ENCODE results near the gene ITPKC.

DNA sequence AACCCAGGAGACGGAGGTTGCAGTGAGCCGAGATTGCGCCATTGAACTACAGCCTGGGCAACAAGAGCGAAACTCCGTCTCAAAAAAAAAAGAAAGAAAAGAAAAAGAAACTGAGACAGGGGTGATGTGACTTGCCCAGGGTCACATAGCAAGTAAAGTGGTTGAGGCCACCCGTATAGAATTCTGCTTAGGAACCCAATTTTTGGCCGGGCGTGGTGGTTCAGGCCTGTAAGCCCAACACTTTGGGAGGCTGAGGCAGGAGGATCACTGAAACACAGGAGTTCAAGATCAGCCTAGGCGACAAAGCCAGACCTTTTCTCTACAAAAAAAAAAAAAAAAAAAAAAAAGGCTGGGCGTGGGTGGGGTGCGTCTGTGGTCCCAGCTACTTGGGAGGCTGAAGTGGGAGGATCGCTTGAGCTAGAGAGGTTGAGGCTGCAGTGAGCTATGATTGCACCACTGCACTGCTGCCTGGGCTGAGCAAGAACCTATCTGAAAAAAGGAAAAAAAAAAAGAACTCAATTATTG lies 35.4 kb downstream of the ITPKC start:
- TF ChIP-seq, protein P1, sequence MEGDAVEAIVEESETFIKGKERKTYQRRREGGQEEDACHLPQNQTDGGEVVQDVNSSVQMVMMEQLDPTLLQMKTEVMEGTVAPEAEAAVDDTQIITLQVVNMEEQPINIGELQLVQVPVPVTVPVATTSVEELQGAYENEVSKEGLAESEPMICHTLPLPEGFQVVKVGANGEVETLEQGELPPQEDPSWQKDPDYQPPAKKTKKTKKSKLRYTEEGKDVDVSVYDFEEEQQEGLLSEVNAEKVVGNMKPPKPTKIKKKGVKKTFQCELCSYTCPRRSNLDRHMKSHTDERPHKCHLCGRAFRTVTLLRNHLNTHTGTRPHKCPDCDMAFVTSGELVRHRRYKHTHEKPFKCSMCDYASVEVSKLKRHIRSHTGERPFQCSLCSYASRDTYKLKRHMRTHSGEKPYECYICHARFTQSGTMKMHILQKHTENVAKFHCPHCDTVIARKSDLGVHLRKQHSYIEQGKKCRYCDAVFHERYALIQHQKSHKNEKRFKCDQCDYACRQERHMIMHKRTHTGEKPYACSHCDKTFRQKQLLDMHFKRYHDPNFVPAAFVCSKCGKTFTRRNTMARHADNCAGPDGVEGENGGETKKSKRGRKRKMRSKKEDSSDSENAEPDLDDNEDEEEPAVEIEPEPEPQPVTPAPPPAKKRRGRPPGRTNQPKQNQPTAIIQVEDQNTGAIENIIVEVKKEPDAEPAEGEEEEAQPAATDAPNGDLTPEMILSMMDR (IDR thresholded peaks at IDR 0.05; ENCODE audit: borderline replicate concordance, extremely low read depth, low read length, poor library complexity, severe bottlenecking): no peak
- TF ChIP-seq EZH2 (IDR thresholded peaks at IDR 0.05; ENCODE audit: borderline replicate concordance, low read depth, low read length, severe bottlenecking): no peak
